HUES6 (cell line): ENCODE results near the gene USP47.

Experiments
- H3K27ac ChIP-seq: 2 replicates; pipeline ENCODE4 v1.7.0; 2013; ENCODE audit warnings: low read depth, mild to moderate bottlenecking, low read length, inconsistent platforms
- H3K27me3 ChIP-seq: 2 replicates; pipeline ENCODE4 v1.6.1; 2013; ENCODE audit warnings: low read length; ENCODE audit not compliant: control insufficient read depth, insufficient read depth
- H3K36me3 ChIP-seq: 2 replicates; pipeline ENCODE4 v1.6.1; 2013; ENCODE audit warnings: low read length; ENCODE audit not compliant: control insufficient read depth, insufficient read depth
- H3K4me1 ChIP-seq: 2 replicates; pipeline ENCODE4 v1.6.1; 2013; ENCODE audit warnings: low read length; ENCODE audit not compliant: control insufficient read depth, insufficient read depth
- H3K4me3 ChIP-seq: 2 replicates; pipeline ENCODE4 v1.5.1; 2013; ENCODE audit warnings: low read depth, low read length
- H3K9ac ChIP-seq: one replicate; pipeline ENCODE4 v1.6.1; 2013; ENCODE audit warnings: mild to moderate bottlenecking, low read length
- H3K9me3 ChIP-seq: 2 replicates; pipeline ENCODE4 v1.6.1; 2013; ENCODE audit warnings: low read depth, low read length; ENCODE audit not compliant: control insufficient read depth, insufficient read depth

USP47 gene

GRCh38 chr11:11848891-11849746 lies 7.3 kb downstream of the USP47 start:
- Histone ChIP-seq H3K4me1 (peaks cover 21% of the 10 kb centered on the region), H3K27ac (no peak overlapping the region), H3K27me3 (no peaks in the 10 kb centered on the region), H3K36me3 (0 out of 2 replicates have a peak, but pooled peaks cover 3% of the 10 kb centered on the region), H3K9me3 (no peaks in the 10 kb centered on the region), H3K4me3 (no peak overlapping the region), H3K9ac (no peak overlapping the region)

GRCh38 chr11:11850668-11851067 lies 8.9 kb downstream of the USP47 start:
- H3K36me3 ChIP-seq: 0 out of 2 replicates have a peak, but pooled peaks cover 3% of the 10 kb centered on the region
- H3K4me1 ChIP-seq: peaks cover 5% of the 10 kb centered on the region
- H3K9me3 ChIP-seq: no peaks in the 10 kb centered on the region
- no peaks in the 10 kb centered on the region for H3K27me3 ChIP-seq
- no peak overlapping the region for H3K27ac ChIP-seq
- H3K4me3 ChIP-seq: no peak overlapping the region
- H3K9ac ChIP-seq: no peak overlapping the region

GRCh38 chr11:11856638-11857037 lies 14.9 kb downstream of the USP47 start:
- no peak overlapping the region for H3K4me3 ChIP-seq
- no peak overlapping the region for H3K27ac ChIP-seq
- H3K9me3 ChIP-seq: no peaks in the 10 kb centered on the region
- no peaks in the 10 kb centered on the region for H3K27me3 ChIP-seq
- no peaks in the 10 kb centered on the region for H3K36me3 ChIP-seq
- peaks cover 7% of the 10 kb centered on the region; the same call in 1 of the 2 replicates for H3K4me1 ChIP-seq
- no peak overlapping the region for H3K9ac ChIP-seq

GRCh38 chr11:11857769-11858168 lies 16.0 kb downstream of the USP47 start:
- Histone ChIP-seq H3K4me1 (peaks cover 7% of the 10 kb centered on the region; the same call in 1 of the 2 replicates), H3K9me3 (no peaks in the 10 kb centered on the region), H3K27me3 (no peaks in the 10 kb centered on the region), H3K9ac (no peak overlapping the region), H3K27ac (no peak overlapping the region), H3K4me3 (no peak overlapping the region), H3K36me3 (no peaks in the 10 kb centered on the region)

GRCh38 chr11:11858676-11859075 lies 16.9 kb downstream of the USP47 start:
- H3K27ac ChIP-seq: no peak overlapping the region
- peaks cover 7% of the 10 kb centered on the region; the same call in 1 of the 2 replicates for H3K4me1 ChIP-seq
- H3K36me3 ChIP-seq: no peaks in the 10 kb centered on the region
- no peaks in the 10 kb centered on the region for H3K9me3 ChIP-seq
- H3K4me3 ChIP-seq: no peak overlapping the region
- no peak overlapping the region for H3K9ac ChIP-seq
- no peaks in the 10 kb centered on the region for H3K27me3 ChIP-seq

- no peak overlapping the region for H3K4me3 ChIP-seq
- no peak overlapping the region for H3K9ac ChIP-seq
- no peaks in the 10 kb centered on the region for H3K36me3 ChIP-seq
- H3K27ac ChIP-seq: no peak overlapping the region
- H3K27me3 ChIP-seq: no peaks in the 10 kb centered on the region
- no peaks in the 10 kb centered on the region for H3K9me3 ChIP-seq
- H3K4me1 ChIP-seq: peaks cover 16% of the 10 kb centered on the region; the same call in 1 of the 2 replicates
Observed at GRCh38 chr11:11860103-11860979, 18.6 kb downstream of the USP47 start.

GRCh38 chr11:11862999-11863398 lies 21.2 kb downstream of the USP47 start:
- H3K36me3 ChIP-seq: no peaks in the 10 kb centered on the region

GRCh38 chr11:11864332-11864731 lies 22.6 kb downstream of the USP47 start:
- H3K4me3 ChIP-seq: no peak overlapping the region
- peaks cover 18% of the 10 kb centered on the region; the same call in 1 of the 2 replicates for H3K9me3 ChIP-seq

More at GRCh38 chr11:11862999-11863398, 21.2 kb downstream of the USP47 start:
- Histone ChIP-seq H3K9me3 (peaks cover 17% of the 10 kb centered on the region; the same call in 1 of the 2 replicates), H3K27me3 (no peaks in the 10 kb centered on the region), H3K9ac (no peak overlapping the region), H3K27ac (no peak overlapping the region), H3K4me1 (peaks cover 12% of the 10 kb centered on the region; the same call in 1 of the 2 replicates), H3K4me3 (no peak overlapping the region)

GRCh38 chr11:11864803-11865202 lies 23.0 kb downstream of the USP47 start:
- peaks cover 12% of the 10 kb centered on the region; the same call in 1 of the 2 replicates for H3K4me1 ChIP-seq
- H3K36me3 ChIP-seq: no peaks in the 10 kb centered on the region
- no peak overlapping the region for H3K27ac ChIP-seq
- no peak overlapping the region for H3K9ac ChIP-seq
- peaks cover 18% of the 10 kb centered on the region; the same call in 1 of the 2 replicates for H3K9me3 ChIP-seq
- H3K27me3 ChIP-seq: no peaks in the 10 kb centered on the region
- H3K4me3 ChIP-seq: no peak overlapping the region

More at GRCh38 chr11:11864332-11864731, 22.6 kb downstream of the USP47 start:
- Histone ChIP-seq H3K27ac (no peak overlapping the region), H3K36me3 (no peaks in the 10 kb centered on the region), H3K27me3 (no peaks in the 10 kb centered on the region), H3K4me1 (peaks cover 12% of the 10 kb centered on the region; the same call in 1 of the 2 replicates), H3K9ac (no peak overlapping the region)

- no peak overlapping the region for H3K4me3 ChIP-seq
- no peak overlapping the region for H3K9ac ChIP-seq
- H3K27me3 ChIP-seq: no peaks in the 10 kb centered on the region
Observed at GRCh38 chr11:11865449-11865848, 23.7 kb downstream of the USP47 start.

More at GRCh38 chr11:11865449-11865848, 23.7 kb downstream of the USP47 start:
- H3K4me1 ChIP-seq: peaks cover 16% of the 10 kb centered on the region
- H3K36me3 ChIP-seq: no peaks in the 10 kb centered on the region
- peaks cover 18% of the 10 kb centered on the region; the same call in 1 of the 2 replicates for H3K9me3 ChIP-seq
- no peak overlapping the region for H3K27ac ChIP-seq
